WTC11 (cell line): ENCODE measurements around the gene SBF2. TPM values are rescaled to one million over a fixed set of nuclear protein-coding genes. Genes with fewer than 3 reads are reported as not detected.

Source experiments
- ATAC-seq: fragments of 200-7000 bp; cut with Tn5 transposase; 2 replicates; pipeline ENCODE4 v1.10.0; 2021; ENCODE audit warnings: mild to moderate bottlenecking, moderate library complexity
- CTCF ChIA-PET: fragments of 300-600 bp; sonication (Branson Sonifier 250); formaldehyde crosslinking; loops from one replicate; lab custom pipeline; 2021; ENCODE audit warnings: antibody characterized with exemption; lab: Charles Lee
- POLR2A ChIA-PET: fragments of 350-600 bp; sonication (Branson Sonifier 250); formaldehyde crosslinking; loops from one replicate; lab custom pipeline; 2021; ENCODE audit warnings: antibody characterized with exemption; lab: Charles Lee
- DNase-seq: peaks from one replicate; pipeline ENCODE4 v3.0.0; 2021; ENCODE audit warnings: low spot score
- H3K27ac Mint-ChIP-seq: 2 replicates; pipeline ENCODE4 v1.8.0; 2021; ENCODE audit warnings: mixed read lengths
- H3K27me3 Mint-ChIP-seq: 2 replicates; pipeline ENCODE4 v1.8.0; 2021; ENCODE audit warnings: low read depth, mild to moderate bottlenecking, moderate library complexity, mixed read lengths
- H3K36me3 Mint-ChIP-seq: 2 replicates; pipeline ENCODE4 v1.8.0; 2021; ENCODE audit warnings: mixed read lengths
- H3K4me1 Mint-ChIP-seq: 2 replicates; pipeline ENCODE4 v1.8.0; 2022; ENCODE audit warnings: mixed read lengths
- H3K4me3 Mint-ChIP-seq: 2 replicates; pipeline ENCODE4 v1.8.0; 2021; ENCODE audit warnings: mild to moderate bottlenecking, moderate library complexity, mixed read lengths
- H3K9me3 Mint-ChIP-seq: 2 replicates; pipeline ENCODE4 v1.8.0; 2021; ENCODE audit warnings: mixed read lengths
- AFF4 ChIP-seq: sonication (generic); formaldehyde crosslinking; IDR thresholded peaks from 2 replicates; pipeline ENCODE4 v1.8.1; 2023; ENCODE audit warnings: mild to moderate bottlenecking, missing genetic modification reagents, borderline replicate concordance
- AR ChIP-seq: fragments of 250-450 bp; sonication (Bioruptor Pico); IDR thresholded peaks from 2 replicates; pipeline ENCODE4 v1.9.0; 2021; ENCODE audit warnings: mild to moderate bottlenecking
- ATF1 ChIP-seq: sonication (generic); formaldehyde crosslinking; IDR thresholded peaks from 2 replicates; pipeline ENCODE4 v1.8.1; 2023; ENCODE audit warnings: mild to moderate bottlenecking, moderate library complexity, missing genetic modification reagents
- ATF6 ChIP-seq: sonication (generic); formaldehyde crosslinking; IDR thresholded peaks from 2 replicates; pipeline ENCODE4 v1.8.1; 2023; ENCODE audit warnings: mild to moderate bottlenecking, missing genetic modification reagents
- CREB1 ChIP-seq: sonication (generic); formaldehyde crosslinking; IDR thresholded peaks from 2 replicates; pipeline ENCODE4 v1.8.0; 2023; ENCODE audit warnings: mild to moderate bottlenecking, missing genetic modification reagents
- EMX1 ChIP-seq: fragments of 250-450 bp; sonication (Bioruptor Pico); IDR thresholded peaks from 2 replicates; pipeline ENCODE4 v1.8.0; 2021; ENCODE audit warnings: mild to moderate bottlenecking
- GABPB1 ChIP-seq: sonication (generic); formaldehyde crosslinking; IDR thresholded peaks from 2 replicates; pipeline ENCODE4 v1.8.1; 2023; ENCODE audit warnings: mild to moderate bottlenecking, missing genetic modification reagents
- GRHL2 ChIP-seq: fragments of 250-450 bp; sonication (Bioruptor Pico); IDR thresholded peaks from 2 replicates; pipeline ENCODE4 v1.8.0; 2022; ENCODE audit warnings: mild to moderate bottlenecking, moderate library complexity; ENCODE audit not compliant: insufficient replicate concordance, severe bottlenecking
- MXD4 ChIP-seq: fragments of 250-450 bp; sonication (Bioruptor Pico); IDR thresholded peaks from 2 replicates; pipeline ENCODE4 v1.8.0; 2021; ENCODE audit warnings: mild to moderate bottlenecking, moderate library complexity, borderline replicate concordance
- NFYB ChIP-seq: sonication (generic); formaldehyde crosslinking; conservative IDR thresholded peaks from 2 replicates; pipeline ENCODE4 v1.8.0; 2022; ENCODE audit warnings: low read depth, missing genetic modification reagents
- NR2C2 ChIP-seq: sonication (generic); formaldehyde crosslinking; IDR thresholded peaks from 2 replicates; pipeline ENCODE4 v1.8.0; 2022; ENCODE audit warnings: mild to moderate bottlenecking, missing genetic modification reagents
- PRDM15 ChIP-seq: sonication (generic); formaldehyde crosslinking; IDR thresholded peaks from 2 replicates; pipeline ENCODE4 v1.8.0; 2022; ENCODE audit warnings: missing genetic modification reagents
- SMAD3 ChIP-seq: sonication (generic); formaldehyde crosslinking; IDR thresholded peaks from 2 replicates; pipeline ENCODE4 v1.8.0; 2022; ENCODE audit warnings: missing genetic modification reagents, mild to moderate bottlenecking, borderline replicate concordance
- STAT6 ChIP-seq: sonication (generic); formaldehyde crosslinking; conservative IDR thresholded peaks from 2 replicates; pipeline ENCODE4 v1.8.1; 2023; ENCODE audit warnings: mild to moderate bottlenecking, low read depth, missing genetic modification reagents, moderate library complexity
- USF1 ChIP-seq: sonication (generic); formaldehyde crosslinking; IDR thresholded peaks from 2 replicates; pipeline ENCODE4 v1.8.0; 2022; ENCODE audit warnings: mild to moderate bottlenecking, missing genetic modification reagents
- ZNF317 ChIP-seq: sonication (generic); formaldehyde crosslinking; IDR thresholded peaks from 2 replicates; pipeline ENCODE4 v1.8.1; 2023; ENCODE audit warnings: low read depth, mild to moderate bottlenecking, moderate library complexity, missing genetic modification reagents, borderline replicate concordance
- total RNA-seq: library from RNA; stranded (reverse); gene quantifications from 3 replicates; pipeline ENCODE4 v1.2.3, GENCODE V29; 2021

The SBF2 gene
- total RNA-seq, 1 experiment from 2014 or later, result 47.6 TPM

GRCh38 chr11:10205928-10206327, 88.1 kb downstream of the SBF2 start:
- H3K27ac Mint-ChIP-seq, result no peak overlapping the region
- H3K27me3 Mint-ChIP-seq, result no peaks in the 10 kb centered on the region
- peaks cover 19% of the 10 kb centered on the region for H3K4me1 Mint-ChIP-seq
- H3K36me3 Mint-ChIP-seq, result peaks cover 18% of the 10 kb centered on the region
- POLR2A ChIA-PET, result no interaction called here
- H3K9me3 Mint-ChIP-seq, result peaks cover 20% of the 10 kb centered on the region
- no peak for DNase-seq
- ATAC-seq, result peak; percentile 56
- TF ChIP-seq GABPB1 (CRISPR knock-in tag) (no peak), ATF6 (CRISPR knock-in tag) (no peak), MXD4 (no peak), STAT6 (CRISPR knock-in tag) (no peak)
- H3K4me3 Mint-ChIP-seq, result no peak overlapping the region
- CTCF ChIA-PET, result interaction anchor here (1.1 kb wide), 1 partner anchor 101 kb away, joined by 4 read pairs; no protein-coding TSS in a partner anchor

- peaks cover 22% of the 10 kb centered on the region for H3K9me3 Mint-ChIP-seq
- H3K27me3 Mint-ChIP-seq, result no peaks in the 10 kb centered on the region
- peaks cover 16% of the 10 kb centered on the region for H3K4me1 Mint-ChIP-seq
- no peak for ATAC-seq
- H3K27ac Mint-ChIP-seq, result no peak overlapping the region
- ChIA-PET CTCF (interaction anchor here (0.6 to 0.7 kb wide), 3 partner anchors 80 to 104 kb away, joined by 3 to 6 read pairs (median 4); no protein-coding TSS in a partner anchor), POLR2A (interaction anchor here (0.6 to 0.7 kb wide), 3 partner anchors 9 to 429 kb away, joined by 3 to 5 read pairs (median 5); no protein-coding TSS in a partner anchor)
- TF ChIP-seq SMAD3 (CRISPR knock-in tag) (no peak), NFYB (no peak), ATF1 (no peak), ZNF317 (CRISPR knock-in tag) (peak; percentile 81; the same call in 1 of the 2 replicates)
- TF ChIP-seq, all 79 proteins: peak for 1
- no peak for DNase-seq
- no peak overlapping the region for H3K4me3 Mint-ChIP-seq
- H3K36me3 Mint-ChIP-seq, result peaks cover 19% of the 10 kb centered on the region
Observed at GRCh38 chr11:10204021-10204420, 90.0 kb downstream of the SBF2 start.

GRCh38 chr11:10201343-10201742, 92.7 kb downstream of the SBF2 start:
- Mint-ChIP-seq H3K27ac (no peak overlapping the region), H3K27me3 (no peaks in the 10 kb centered on the region), H3K36me3 (peaks cover 28% of the 10 kb centered on the region), H3K9me3 (peaks cover 34% of the 10 kb centered on the region), H3K4me1 (peaks cover 23% of the 10 kb centered on the region), H3K4me3 (no peak overlapping the region)
- ATAC-seq, result no peak
- ChIA-PET POLR2A (no interaction called here), CTCF (no interaction called here)
- DNase-seq, result no peak
- no peak for TF ChIP-seq USF1
- no peak for TF ChIP-seq NR2C2 (CRISPR knock-in tag)
- no peak for TF ChIP-seq GRHL2 (CRISPR knock-in tag)
- no peak for TF ChIP-seq AFF4
- no peak for TF ChIP-seq CREB1 (CRISPR knock-in tag)
- TF ChIP-seq AR (CRISPR knock-in tag), result no peak
- no peak for TF ChIP-seq PRDM15 (CRISPR knock-in tag)
- TF ChIP-seq EMX1 (CRISPR knock-in tag), result no peak
